Measurements from ENCODE around the gene EDDM3A.

GRCh38 chr14:20782280-20782890 lies 36.7 kb downstream of the EDDM3A start:
- TF ChIP-seq CTCF (conservative IDR thresholded peaks at IDR 0.05; ENCODE audit: low read depth in 2 of 2) (no peak), EZH2 (IDR thresholded peaks at IDR 0.05; ENCODE audit: low read depth, unreplicated experiment) (no peak), EZH2phosphoT487 (IDR thresholded peaks at IDR 0.05; ENCODE audit: unreplicated experiment) (no peak), POLR2AphosphoS5 (IDR thresholded peaks at IDR 0.05; ENCODE audit: low read depth) (no peak), REST (IDR thresholded peaks at IDR 0.05; ENCODE audit: unreplicated experiment) (no peak), ZNF331 (CRISPR knock-in tag; IDR thresholded peaks at IDR 0.05; ENCODE audit: low read depth) (no peak), JUNB (IDR thresholded peaks at IDR 0.05; ENCODE audit: unreplicated experiment) (no peak), CREB1 (CRISPR knock-in tag; IDR thresholded peaks at IDR 0.05; ENCODE audit: low read depth) (no peak), ETS1 (IDR thresholded peaks at IDR 0.05) (no peak), STAT1 (IDR thresholded peaks at IDR 0.05; ENCODE audit: unreplicated experiment) (no peak), ZNF114 (CRISPR knock-in tag; IDR thresholded peaks at IDR 0.05) (no peak)
